SU-DHL-6 (cell line): ENCODE data around the gene MFSD6.

ENCODE experiments used
- H2AFZ ChIP-seq: fragments of 200-600 bp; sonication (generic); 2 replicates; pipeline ENCODE4 v1.6.1; 2014; ENCODE audit warnings: low read depth, mild to moderate bottlenecking, moderate library complexity, mixed read lengths, antibody characterized with exemption, low read length; ENCODE audit not compliant: severe bottlenecking
- H3F3A ChIP-seq: fragments of 200-600 bp; shearing (Covaris generic); 2 replicates; pipeline ENCODE4 v1.6.0; 2016; ENCODE audit warnings: antibody characterized with exemption, mild to moderate bottlenecking; ENCODE audit not compliant: insufficient read depth
- H3K27ac ChIP-seq: fragments of 200-600 bp; sonication (generic); 2 replicates; pipeline ENCODE4 v1.5.1; 2016; ENCODE audit warnings: low read depth, mild to moderate bottlenecking, low read length, moderate library complexity, mixed read lengths
- H3K27me3 ChIP-seq: fragments of 200-600 bp; sonication (generic), shearing (Covaris generic); 2 replicates; pipeline ENCODE4 v1.6.0; 2014; ENCODE audit warnings: mild to moderate bottlenecking, low read length
- H3K36me3 ChIP-seq: fragments of 200-600 bp; sonication (generic); 2 replicates; pipeline ENCODE4 v1.6.1; 2014; ENCODE audit warnings: mild to moderate bottlenecking, low read length, mixed read lengths
- H3K4me2 ChIP-seq: fragments of 300-600, 200-600 bp; shearing (Covaris generic), sonication (generic); 2 replicates; pipeline ENCODE4 v1.6.0; 2014; ENCODE audit warnings: low read length, low read depth, mild to moderate bottlenecking; ENCODE audit not compliant: poor library complexity, severe bottlenecking
- H3K4me3 ChIP-seq: fragments of 200-600 bp; sonication (generic); 2 replicates; pipeline ENCODE4 v1.5.1; 2014; ENCODE audit warnings: antibody characterized with exemption, low read length, mild to moderate bottlenecking, mixed read lengths; ENCODE audit not compliant: insufficient read depth, poor library complexity, severe bottlenecking
- H3K79me2 ChIP-seq: fragments of 200-600 bp; sonication (generic); 2 replicates; pipeline ENCODE4 v1.6.1; 2014; ENCODE audit warnings: mild to moderate bottlenecking, low read length, moderate library complexity; ENCODE audit not compliant: insufficient read depth
- H3K9ac ChIP-seq: fragments of 200-600 bp; sonication (generic); 2 replicates; pipeline ENCODE4 v1.7.0; 2014; ENCODE audit warnings: mild to moderate bottlenecking, low read length
- H3K9me2 ChIP-seq: fragments of 200-600 bp; sonication (generic); replicated peaks from 2 replicates; pipeline ENCODE4 v1.6.1; 2014; ENCODE audit warnings: low read length; ENCODE audit not compliant: insufficient read depth
- H3K9me3 ChIP-seq: fragments of 200-600 bp; sonication (generic); 2 replicates; pipeline ENCODE4 v1.6.1; 2014; ENCODE audit warnings: low read length, mixed read lengths; ENCODE audit not compliant: insufficient read depth
- H4K20me1 ChIP-seq: fragments of 200-600 bp; sonication (generic); 2 replicates; pipeline ENCODE4 v1.6.1; 2014; ENCODE audit warnings: low read depth, mild to moderate bottlenecking, antibody characterized with exemption, low read length, moderate library complexity, mixed read lengths
- CTCF ChIP-seq: fragments of 200-600 bp; sonication (generic); IDR thresholded peaks from one replicate; pipeline ENCODE4 v1.5.1; 2017; ENCODE audit warnings: antibody characterized with exemption, mild to moderate bottlenecking, low read length, moderate library complexity; ENCODE audit not compliant: insufficient read depth, poor library complexity, severe bottlenecking
- EZH2phosphoT487 ChIP-seq: fragments of 200-600 bp; sonication (generic), shearing (Covaris generic); conservative IDR thresholded peaks from 2 replicates; pipeline ENCODE4 v1.6.1; 2018; ENCODE audit warnings: mild to moderate bottlenecking, antibody characterized with exemption, low read length, moderate library complexity, mixed read lengths

MFSD6 gene

GRCh38 chr2:190447766-190448165 lies 39.6 kb downstream of the MFSD6 start:
- H3F3A ChIP-seq, result no peaks in the 10 kb centered on the region
- no peaks in the 10 kb centered on the region for H3K9me2 ChIP-seq
- no peaks in the 10 kb centered on the region; the same call in 1 of the 2 replicates for H3K79me2 ChIP-seq
- no peaks in the 10 kb centered on the region for H3K36me3 ChIP-seq
- TF ChIP-seq CTCF, result no peak
- TF ChIP-seq EZH2phosphoT487, result no peak
- no peaks in the 10 kb centered on the region for H4K20me1 ChIP-seq
- no peak overlapping the region for H3K4me3 ChIP-seq
- no peaks in the 10 kb centered on the region for H3K9me3 ChIP-seq
- H2AFZ ChIP-seq, result no peak overlapping the region
- no peaks in the 10 kb centered on the region for H3K27me3 ChIP-seq
- no peak overlapping the region for H3K9ac ChIP-seq
- H3K4me2 ChIP-seq, result no peak overlapping the region
- no peak overlapping the region for H3K27ac ChIP-seq

- Histone ChIP-seq H3K4me3 (no peak overlapping the region), H3K9me2 (no peaks in the 10 kb centered on the region), H3K9me3 (no peaks in the 10 kb centered on the region), H3K27ac (no peak overlapping the region), H3K79me2 (no peaks in the 10 kb centered on the region; the same call in 1 of the 2 replicates), H3K4me2 (no peak overlapping the region), H3K27me3 (no peaks in the 10 kb centered on the region), H4K20me1 (no peaks in the 10 kb centered on the region; the same call in 1 of the 2 replicates), H3K36me3 (no peaks in the 10 kb centered on the region), H2AFZ (no peak overlapping the region), H3K9ac (no peak overlapping the region), H3F3A (no peaks in the 10 kb centered on the region)
- TF ChIP-seq EZH2phosphoT487 (no peak), CTCF (no peak)
Observed at GRCh38 chr2:190449925-190450324, 41.8 kb downstream of the MFSD6 start.

- Histone ChIP-seq H3K36me3 (no peaks in the 10 kb centered on the region), H3K9me2 (no peaks in the 10 kb centered on the region), H2AFZ (no peak overlapping the region), H3K79me2 (no peaks in the 10 kb centered on the region; the same call in 1 of the 2 replicates), H3F3A (no peaks in the 10 kb centered on the region), H4K20me1 (no peaks in the 10 kb centered on the region; the same call in 1 of the 2 replicates), H3K4me2 (no peak overlapping the region), H3K27me3 (no peaks in the 10 kb centered on the region), H3K9ac (no peak overlapping the region), H3K27ac (no peak overlapping the region), H3K4me3 (no peak overlapping the region), H3K9me3 (no peaks in the 10 kb centered on the region)
- no peak for TF ChIP-seq EZH2phosphoT487
- TF ChIP-seq CTCF, result no peak
Observed at GRCh38 chr2:190450363-190450762, 42.2 kb downstream of the MFSD6 start.
